ENCODE data around the gene SERAC1. TPM values are rescaled to one million over a fixed set of nuclear protein-coding genes. Genes with fewer than 3 reads are reported as not detected.
"Not testable (repeated sequence)": the region's sequence is repeated elsewhere in the genome, so short reads cannot be mapped to it uniquely, and the experiment has no call there.

The SERAC1 gene
- 10 to 100 TPM in 1 of 2 donors, 1 to 10 TPM in 1; 5.6 to 10.1 TPM for total RNA-seq
- 1 to 10 TPM; 3.1 to 4.1 TPM for polyA plus RNA-seq
- long read RNA-seq, donor 1, result 0 reads
- long read RNA-seq, donor 2, result 0 reads
- long read RNA-seq, donor 3, partial matches to known transcripts, result 20 of 75 reads
- long read RNA-seq, donor 3, other reads (novel, unspliced or antisense), result 55 of 75 reads
- long read RNA-seq, donor 4, result 0 reads
- long read RNA-seq, donor 5, partial matches to known transcripts, result 0 of 2 reads
- long read RNA-seq, donor 5, other reads (novel, unspliced or antisense), result 0 of 2 reads

GRCh38 chr6:158168040-158168289 lies at the start of gene SERAC1:
Gene SERAC1, minus strand, starts transcription at chr6:158168262. Its CDS starts 9,899 bp downstream, at chr6:158158363.
- Histone ChIP-seq H3K9ac (ENCODE audit: insufficient read depth in 1 of 2, low read length in 2 of 2) (peak within 1 kb of the TSS; percentile 98), H3K27ac (ENCODE audit: low read depth in 1 of 2, low read length in 1 of 2) (peak within 1 kb of the TSS; percentile 93 to 98), H3K9me3 (ENCODE audit: control insufficient read depth in 4 of 4, insufficient read depth in 3 of 4, low read length in 3 of 4) (no peaks in the 10 kb centered on the region), H3K4me1 (ENCODE audit: control insufficient read depth in 5 of 5, insufficient read depth in 5 of 5, low read length in 5 of 5) (peaks cover 0 to 8% (median 0%) of the 10 kb centered on the region in 5 donors), H3K4me3 (peak within 1 kb of the TSS; percentile 87), H3K27me3 (ENCODE audit: control insufficient read depth in 3 of 3, insufficient read depth in 3 of 3, low read length in 2 of 3) (no peaks in the 10 kb centered on the region), H3K36me3 (ENCODE audit: control insufficient read depth in 4 of 4, insufficient read depth in 4 of 4, low read length in 4 of 4) (no peaks in the 10 kb centered on the region)
- no peak for DNase-seq
- 1% methylated on average over 24 to 29 of the region's 29 CpGs for WGBS, 2 donors
- no peak for TF ChIP-seq CTCF (IDR thresholded peaks at IDR 0.05; ENCODE audit: control extremely low read depth, extremely low read depth)
- peak; percentile 79 for ATAC-seq (ENCODE audit: insufficient read depth, low FRiP score)

GRCh38 chr6:158213925-158214674 lies 46.0 kb upstream of the SERAC1 start:
- TF ChIP-seq CTCF (IDR thresholded peaks at IDR 0.05; ENCODE audit: control extremely low read depth, extremely low read depth), result peak; percentile 55
- DNase-seq (peak; percentile 65 to 83 (median 77)), ATAC-seq (ENCODE audit: insufficient read depth, low FRiP score) (peak; percentile 96)
- Histone ChIP-seq H3K27ac (ENCODE audit: low read depth in 1 of 2, low read length in 1 of 2) (no peak overlapping the region), H3K4me3 (no peak overlapping the region), H3K36me3 (ENCODE audit: control insufficient read depth in 4 of 4, insufficient read depth in 4 of 4, low read length in 4 of 4) (no peaks in the 10 kb centered on the region), H3K27me3 (ENCODE audit: control insufficient read depth in 3 of 3, insufficient read depth in 3 of 3, low read length in 2 of 3) (no peaks in the 10 kb centered on the region), H3K4me1 (ENCODE audit: control insufficient read depth in 5 of 5, insufficient read depth in 5 of 5, low read length in 5 of 5) (no peaks in the 10 kb centered on the region), H3K9me3 (ENCODE audit: control insufficient read depth in 4 of 4, insufficient read depth in 3 of 4, low read length in 3 of 4) (no peaks in the 10 kb centered on the region), H3K9ac (ENCODE audit: insufficient read depth in 1 of 2, low read length in 2 of 2) (no peak overlapping the region)
- 17 to 23% methylated on average over 7 of the region's 7 CpGs for WGBS, 2 donors

- Histone ChIP-seq H3K4me3 (no peak overlapping the region), H3K4me1 (ENCODE audit: control insufficient read depth in 5 of 5, insufficient read depth in 5 of 5, low read length in 5 of 5) (no peaks in the 10 kb centered on the region), H3K27me3 (ENCODE audit: control insufficient read depth in 3 of 3, insufficient read depth in 3 of 3, low read length in 2 of 3) (no peaks in the 10 kb centered on the region), H3K27ac (ENCODE audit: low read depth in 1 of 2, low read length in 1 of 2) (no peak overlapping the region), H3K36me3 (ENCODE audit: control insufficient read depth in 4 of 4, insufficient read depth in 4 of 4, low read length in 4 of 4) (no peaks in the 10 kb centered on the region), H3K9me3 (ENCODE audit: control insufficient read depth in 4 of 4, insufficient read depth in 3 of 4, low read length in 3 of 4) (no peaks in the 10 kb centered on the region), H3K9ac (ENCODE audit: insufficient read depth in 1 of 2, low read length in 2 of 2) (no peak overlapping the region)
- DNase-seq (no peak), ATAC-seq (ENCODE audit: insufficient read depth, low FRiP score) (no peak)
- TF ChIP-seq CTCF (IDR thresholded peaks at IDR 0.05; ENCODE audit: control extremely low read depth, extremely low read depth), result no peak
- 85 to 90% methylated on average over 3 of the region's 3 CpGs for WGBS, 2 donors
These were observed 43.4 kb upstream of the SERAC1 start for GRCh38 chr6:158211273-158212055.

- 70 to 94% methylated on average over 32 to 50 of the region's 52 CpGs for WGBS, 2 donors
- H3K9me3 ChIP-seq (ENCODE audit: control insufficient read depth in 4 of 4, insufficient read depth in 3 of 4, low read length in 3 of 4); DNase-seq: not testable (repeated sequence)
These were observed 41.7 kb upstream of the SERAC1 start for GRCh38 chr6:158209582-158210333.

GRCh38 chr6:158208226-158209030 lies 40.4 kb upstream of the SERAC1 start:
- ATAC-seq (ENCODE audit: insufficient read depth, low FRiP score); H3K27me3 ChIP-seq (ENCODE audit: control insufficient read depth in 3 of 3, insufficient read depth in 3 of 3, low read length in 2 of 3); H3K9ac ChIP-seq (ENCODE audit: insufficient read depth in 1 of 2, low read length in 2 of 2); DNase-seq; H3K4me3 ChIP-seq; H3K4me1 ChIP-seq (ENCODE audit: control insufficient read depth in 5 of 5, insufficient read depth in 5 of 5, low read length in 5 of 5); H3K27ac ChIP-seq (ENCODE audit: low read depth in 1 of 2, low read length in 1 of 2); H3K36me3 ChIP-seq (ENCODE audit: control insufficient read depth in 4 of 4, insufficient read depth in 4 of 4, low read length in 4 of 4); H3K9me3 ChIP-seq (ENCODE audit: control insufficient read depth in 4 of 4, insufficient read depth in 3 of 4, low read length in 3 of 4): not testable (repeated sequence)
- 50 to 80% methylated on average over 20 of the region's 20 CpGs for WGBS, 2 donors

More at GRCh38 chr6:158209582-158210333, 41.7 kb upstream of the SERAC1 start:
- H3K36me3 ChIP-seq (ENCODE audit: control insufficient read depth in 4 of 4, insufficient read depth in 4 of 4, low read length in 4 of 4); H3K9ac ChIP-seq (ENCODE audit: insufficient read depth in 1 of 2, low read length in 2 of 2); ATAC-seq (ENCODE audit: insufficient read depth, low FRiP score); H3K27me3 ChIP-seq (ENCODE audit: control insufficient read depth in 3 of 3, insufficient read depth in 3 of 3, low read length in 2 of 3); H3K4me3 ChIP-seq; H3K27ac ChIP-seq (ENCODE audit: low read depth in 1 of 2, low read length in 1 of 2); H3K4me1 ChIP-seq (ENCODE audit: control insufficient read depth in 5 of 5, insufficient read depth in 5 of 5, low read length in 5 of 5): not testable (repeated sequence)

Measured in lung (tissue), 16 donors.